ENCODE results near the gene C20orf144.
"Not testable (repeated sequence)": the region's sequence is repeated elsewhere in the genome, so short reads cannot be mapped to it uniquely, and the experiment has no call there.

Gene C20orf144

GRCh38 chr20:33627577-33628216, 34.4 kb upstream of the C20orf144 start:
- no peak for TF ChIP-seq CTCF (IDR thresholded peaks at IDR 0.05)
- DNase-seq: no peak
- H3K9me3 ChIP-seq: no peaks in the 10 kb centered on the region
- H3K27me3 ChIP-seq: no peaks in the 10 kb centered on the region
- intact Hi-C loops (cut with DNase I; ENCODE audit: low total_unique reads): no loop called here
- H3K4me3 ChIP-seq: no peak overlapping the region
- H3K36me3 ChIP-seq: peaks cover 54 to 90% (median 87%) of the 10 kb centered on the region in 3 donors
- no peaks in the 10 kb centered on the region for H3K4me1 ChIP-seq
- no peak overlapping the region for H3K27ac ChIP-seq

- intact Hi-C loops (cut with DNase I; ENCODE audit: low total_unique reads): no loop called here
- Histone ChIP-seq H3K27me3 (no peaks in the 10 kb centered on the region), H3K4me3 (no peak overlapping the region), H3K36me3 (peaks cover 47 to 85% (median 83%) of the 10 kb centered on the region in 3 donors), H3K27ac (no peak overlapping the region), H3K9me3 (no peaks in the 10 kb centered on the region), H3K4me1 (no peaks in the 10 kb centered on the region)
- no peak for DNase-seq
- TF ChIP-seq CTCF (IDR thresholded peaks at IDR 0.05): no peak
Measured at GRCh38 chr20:33629533-33629932, 32.6 kb upstream of the C20orf144 start.

GRCh38 chr20:33629979-33630378, 32.1 kb upstream of the C20orf144 start:
- H3K36me3 ChIP-seq: peaks cover 42 to 80% (median 78%) of the 10 kb centered on the region in 3 donors
- no peaks in the 10 kb centered on the region for H3K27me3 ChIP-seq
- H3K4me1 ChIP-seq: no peaks in the 10 kb centered on the region
- no peak for TF ChIP-seq CTCF (IDR thresholded peaks at IDR 0.05)
- no peaks in the 10 kb centered on the region for H3K9me3 ChIP-seq
- H3K27ac ChIP-seq: no peak overlapping the region
- intact Hi-C loops (cut with DNase I; ENCODE audit: low total_unique reads): no loop called here
- no peak for DNase-seq
- no peak overlapping the region for H3K4me3 ChIP-seq

GRCh38 chr20:33630507-33630906, 31.6 kb upstream of the C20orf144 start:
- no peak overlapping the region for H3K4me3 ChIP-seq
- no peaks in the 10 kb centered on the region for H3K4me1 ChIP-seq
- H3K27me3 ChIP-seq: no peaks in the 10 kb centered on the region
- TF ChIP-seq CTCF (IDR thresholded peaks at IDR 0.05): no peak
- H3K9me3 ChIP-seq: no peaks in the 10 kb centered on the region
- H3K36me3 ChIP-seq: peaks cover 37 to 79% (median 73%) of the 10 kb centered on the region in 3 donors
- no peak overlapping the region for H3K27ac ChIP-seq
- no peak for DNase-seq
- intact Hi-C loops (cut with DNase I; ENCODE audit: low total_unique reads): no loop called here

GRCh38 chr20:33631910-33632309, 30.2 kb upstream of the C20orf144 start:
- H3K9me3 ChIP-seq; intact Hi-C loops (cut with DNase I; ENCODE audit: low total_unique reads); H3K4me3 ChIP-seq; H3K27me3 ChIP-seq; DNase-seq; H3K27ac ChIP-seq; H3K4me1 ChIP-seq: not testable (repeated sequence)
- H3K36me3 ChIP-seq: peaks cover 38 to 76% (median 64%) of the 10 kb centered on the region in 3 donors

GRCh38 chr20:33635341-33635740, 26.8 kb upstream of the C20orf144 start:
- H3K27me3 ChIP-seq: no peaks in the 10 kb centered on the region
- H3K4me3 ChIP-seq: no peak overlapping the region
- no peak for TF ChIP-seq CTCF (IDR thresholded peaks at IDR 0.05)
- intact Hi-C loops (cut with DNase I; ENCODE audit: low total_unique reads): no loop called here
- no peaks in the 10 kb centered on the region for H3K9me3 ChIP-seq
- no peak overlapping the region for H3K27ac ChIP-seq
- H3K36me3 ChIP-seq: peaks cover 46 to 78% (median 67%) of the 10 kb centered on the region in 3 donors
- DNase-seq: no peak
- H3K4me1 ChIP-seq: no peaks in the 10 kb centered on the region
